CD4-positive, alpha-beta T cell treated with Interleukin-6 at 100 ng/mL for 8 hours (primary cell): ENCODE measurements around the gene VANGL1.

Experiments used
- DNase-seq: peaks from one replicate; pipeline ENCODE4 v3.0.0-alpha.2; 2020; ENCODE audit warnings: mixed read lengths, low spot score

VANGL1 gene

GRCh38 chr1:115744646-115745275 lies 103.0 kb downstream of the VANGL1 start:
- DNase-seq, result no peak

- DNase-seq, result no peak
Measured at GRCh38 chr1:115746021-115746690, 104.4 kb downstream of the VANGL1 start.
